HepG2 (cell line): ENCODE data around the gene TMEM184B. TPM values are rescaled to one million over a fixed set of nuclear protein-coding genes. Genes with fewer than 3 reads are reported as not detected.

ENCODE experiments used
- ELF3 ChIP-seq: IDR thresholded peaks from 2 replicates; pipeline ENCODE4 v1.6.1; 2016; ENCODE audit warnings: missing genetic modification reagents, missing compliant biosample characterization
- GPBP1L1 ChIP-seq: sonication (generic); formaldehyde crosslinking; IDR thresholded peaks from 2 replicates; pipeline ENCODE4 v1.5.0; 2020; ENCODE audit warnings: mild to moderate bottlenecking, missing genetic modification reagents
- HDAC2 ChIP-seq: sonication (generic); formaldehyde crosslinking; IDR thresholded peaks from 2 replicates; pipeline ENCODE4 v1.4.0; 2020; ENCODE audit warnings: missing genetic modification reagents
- MBD4 ChIP-seq: IDR thresholded peaks from 2 replicates; pipeline ENCODE4 v1.6.1; 2012; ENCODE audit warnings: low read length, inconsistent platforms, borderline replicate concordance
- PATZ1 ChIP-seq: sonication (generic); formaldehyde crosslinking; IDR thresholded peaks from 2 replicates; pipeline ENCODE4 v1.4.0; 2020; ENCODE audit warnings: missing genetic modification reagents
- POLR2AphosphoS2 ChIP-seq: IDR thresholded peaks from 2 replicates; pipeline ENCODE4 v1.6.1; 2011; ENCODE audit warnings: low read depth, low read length, improper control_type of control experiment
- RFX3 ChIP-seq: IDR thresholded peaks from 2 replicates; pipeline ENCODE4 v1.6.1; 2016; ENCODE audit warnings: missing biosample characterization, missing genetic modification reagents
- SNAPC5 ChIP-seq: sonication (generic); formaldehyde crosslinking; IDR thresholded peaks from 2 replicates; pipeline ENCODE4 v1.8.1; 2023; ENCODE audit warnings: mild to moderate bottlenecking, missing genetic modification reagents, borderline replicate concordance
- TEF ChIP-seq: sonication (generic); formaldehyde crosslinking; IDR thresholded peaks from 2 replicates; pipeline ENCODE4 v1.5.0; 2020; ENCODE audit warnings: missing genetic modification reagents
- TFDP2 ChIP-seq: sonication (generic); formaldehyde crosslinking; IDR thresholded peaks from 2 replicates; pipeline ENCODE4 v1.4.0; 2020; ENCODE audit warnings: missing genetic modification reagents
- ZBTB43 ChIP-seq: sonication (generic); formaldehyde crosslinking; conservative IDR thresholded peaks from 2 replicates; pipeline ENCODE4 v1.4.0; 2020; ENCODE audit warnings: missing genetic modification reagents
- ZFP91 ChIP-seq: sonication (generic); formaldehyde crosslinking; IDR thresholded peaks from 2 replicates; pipeline ENCODE4 v1.9.0; 2022; ENCODE audit warnings: missing genetic modification reagents, mild to moderate bottlenecking, borderline replicate concordance
- ZNF230 ChIP-seq: sonication (generic); formaldehyde crosslinking; IDR thresholded peaks from 2 replicates; pipeline ENCODE4 v1.4.0; 2020; ENCODE audit warnings: mild to moderate bottlenecking, missing genetic modification reagents
- ZNF280D ChIP-seq: sonication (generic); formaldehyde crosslinking; IDR thresholded peaks from 2 replicates; pipeline ENCODE4 v1.5.1; 2020; ENCODE audit warnings: mild to moderate bottlenecking, missing genetic modification reagents
- ZNF468 ChIP-seq: sonication (generic); formaldehyde crosslinking; IDR thresholded peaks from 2 replicates; pipeline ENCODE4 v1.8.0; 2022; ENCODE audit warnings: mild to moderate bottlenecking, moderate library complexity, missing genetic modification reagents
- ZNF546 ChIP-seq: sonication (generic); formaldehyde crosslinking; conservative IDR thresholded peaks from 2 replicates; pipeline ENCODE4 v1.8.1; 2023; ENCODE audit warnings: mild to moderate bottlenecking, missing genetic modification reagents
- polyA plus RNA-seq, 8 experiments: library from polyadenylated mRNA; depleted of rRNA in 3 of 8; stranded (reverse) in 7 of 8; unstranded in 1 of 8; fragments of >200 nt; fragmentation: Illumina TruSeq in 4 of 8; extraction: Trizol in 4 of 8; gene quantifications; 2 replicates each; pipeline versions ENCODE4 v1.2.1 to v1.2.3, GENCODE V29; 2011 to 2016; ENCODE audit warnings: low read depth in 4 of 8, missing spikeins in 1 of 8, mixed read lengths in 1 of 8; ENCODE audit not compliant: insufficient read depth in 1 of 8
- total RNA-seq, 5 experiments: library from RNA; depleted of rRNA; stranded (reverse); fragments of >200 nt; fragmentation: Illumina TruSeq; extraction: Trizol; gene quantifications; 2 replicates each; pipeline ENCODE4 v1.2.3, GENCODE V29; 2016; ENCODE audit warnings: low read depth in 1 of 5

The TMEM184B gene
- total and polyA plus RNA-seq, 2 of the 13 experiments (the other 11 are each of a cell fraction or from before 2014, with no cell fraction given) = 15.9 to 16.0 TPM

GRCh38 chr22:38317122-38317994, 44.5 kb upstream of the TMEM184B start, which contains the start of gene CSNK1E (continued):
- TF ChIP-seq ZNF280D = no peak
- TF ChIP-seq GPBP1L1 (CRISPR knock-in tag) = no peak
- no peak for TF ChIP-seq SNAPC5
- TF ChIP-seq ELF3 (CRISPR knock-in tag) = no peak
- no peak for TF ChIP-seq TEF (CRISPR knock-in tag)
- no peak for TF ChIP-seq MBD4
- no peak for TF ChIP-seq POLR2AphosphoS2
- no peak for TF ChIP-seq ZNF468 (CRISPR knock-in tag)
- TF ChIP-seq RFX3 (CRISPR knock-in tag) = no peak
- TF ChIP-seq ZNF546 (CRISPR knock-in tag) = 0 out of 2 replicates have a peak, but pooled peaks have one; percentile 11
- TF ChIP-seq HDAC2 (CRISPR knock-in tag) = peak; percentile 34; the same call in 1 of the 2 replicates
- TF ChIP-seq PATZ1 = peak; percentile 29; the same call in 1 of the 2 replicates
- no peak for TF ChIP-seq ZBTB43 (CRISPR knock-in tag)
- peak; percentile 99 for TF ChIP-seq ZFP91 (CRISPR knock-in tag)
- 0 out of 2 replicates have a peak, but pooled peaks have one; percentile 58 for TF ChIP-seq ZNF230 (CRISPR knock-in tag)
- TF ChIP-seq TFDP2 (CRISPR knock-in tag) = peak; percentile 45; the same call in 1 of the 2 replicates
